AG04450 (cell line): ENCODE data around the gene PSMA4. TPM values are rescaled to one million over a fixed set of nuclear protein-coding genes. Genes with fewer than 3 reads are reported as not detected.

Experiments used
- CTCF ChIA-PET: fragments of 300-600, 350-600 bp; formaldehyde crosslinking; extraction: SDS; loops from one replicate; lab custom pipeline; 2022; ENCODE audit warnings: antibody characterized with exemption, inconsistent platforms; lab: Charles Lee
- POLR2A ChIA-PET: fragments of 350-600 bp; formaldehyde crosslinking; extraction: SDS; loops from one replicate; lab custom pipeline; 2021; ENCODE audit warnings: antibody characterized with exemption, inconsistent platforms; lab: Yijun Ruan, JAX
- DNase-seq: peaks from one replicate; pipeline ENCODE4 v3.0.0-alpha.2; 2011; ENCODE audit warnings: low read depth, low spot score
- H3K27ac ChIP-seq: one replicate; pipeline ENCODE4 v1.5.1; 2012; ENCODE audit warnings: low read depth, low read length, control low read depth
- H3K27me3 ChIP-seq: one replicate; pipeline ENCODE4 v1.6.0; 2012; ENCODE audit warnings: low read length; ENCODE audit not compliant: control insufficient read depth, insufficient read depth
- H3K4me3 ChIP-seq: 2 replicates; pipeline ENCODE4 v1.5.1; 2011; ENCODE audit warnings: mild to moderate bottlenecking, low read depth, low read length, control low read depth
- H3K9me3 ChIP-seq: 2 replicates; pipeline ENCODE4 v1.5.1; 2012; ENCODE audit warnings: low read length; ENCODE audit not compliant: control insufficient read depth, insufficient read depth
- polyA plus RNA-seq: library from polyadenylated mRNA; depleted of rRNA; stranded (reverse); fragments of >200 nt; gene quantifications from 2 replicates; pipeline ENCODE4 v1.2.3, GENCODE V29; 2011
- TF ChIP-seq, protein P1 (sequence below): IDR thresholded peaks from 2 replicates; pipeline ENCODE4 v1.5.1; 2011; ENCODE audit warnings: low read depth, low read length, control low read depth, inconsistent platforms

The PSMA4 gene
- polyA plus RNA-seq, 1 experiment: 395 TPM

DNA sequence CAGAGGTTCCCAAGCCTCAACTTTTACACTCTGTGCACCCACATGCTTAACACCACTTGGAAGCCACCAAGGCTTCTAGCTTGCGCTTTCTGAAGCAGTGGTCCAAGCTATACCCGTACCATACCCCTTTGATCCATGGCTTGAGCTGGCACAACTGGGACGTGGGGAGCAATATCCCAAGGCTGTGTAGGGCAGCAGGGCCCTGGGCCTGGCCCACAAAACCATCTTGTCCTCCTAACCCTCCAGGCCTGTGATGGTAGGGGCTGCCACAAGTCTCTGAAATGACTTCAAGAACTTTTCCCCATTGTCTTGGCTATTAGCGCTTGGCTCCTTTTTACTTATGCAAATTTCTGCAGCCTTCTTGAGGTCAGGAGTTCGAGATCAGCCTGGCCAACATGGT is 16.0 kb upstream of the PSMA4 start:
- no peak for DNase-seq
- Histone ChIP-seq H3K27me3 (no peaks in the 10 kb centered on the region), H3K27ac (no peak overlapping the region), H3K9me3 (no peaks in the 10 kb centered on the region; the same call in 1 of the 2 replicates), H3K4me3 (no peak overlapping the region)
- TF ChIP-seq, protein P1, sequence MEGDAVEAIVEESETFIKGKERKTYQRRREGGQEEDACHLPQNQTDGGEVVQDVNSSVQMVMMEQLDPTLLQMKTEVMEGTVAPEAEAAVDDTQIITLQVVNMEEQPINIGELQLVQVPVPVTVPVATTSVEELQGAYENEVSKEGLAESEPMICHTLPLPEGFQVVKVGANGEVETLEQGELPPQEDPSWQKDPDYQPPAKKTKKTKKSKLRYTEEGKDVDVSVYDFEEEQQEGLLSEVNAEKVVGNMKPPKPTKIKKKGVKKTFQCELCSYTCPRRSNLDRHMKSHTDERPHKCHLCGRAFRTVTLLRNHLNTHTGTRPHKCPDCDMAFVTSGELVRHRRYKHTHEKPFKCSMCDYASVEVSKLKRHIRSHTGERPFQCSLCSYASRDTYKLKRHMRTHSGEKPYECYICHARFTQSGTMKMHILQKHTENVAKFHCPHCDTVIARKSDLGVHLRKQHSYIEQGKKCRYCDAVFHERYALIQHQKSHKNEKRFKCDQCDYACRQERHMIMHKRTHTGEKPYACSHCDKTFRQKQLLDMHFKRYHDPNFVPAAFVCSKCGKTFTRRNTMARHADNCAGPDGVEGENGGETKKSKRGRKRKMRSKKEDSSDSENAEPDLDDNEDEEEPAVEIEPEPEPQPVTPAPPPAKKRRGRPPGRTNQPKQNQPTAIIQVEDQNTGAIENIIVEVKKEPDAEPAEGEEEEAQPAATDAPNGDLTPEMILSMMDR: no peak
- CTCF ChIA-PET: no interaction called here
- POLR2A ChIA-PET: no interaction called here

DNA sequence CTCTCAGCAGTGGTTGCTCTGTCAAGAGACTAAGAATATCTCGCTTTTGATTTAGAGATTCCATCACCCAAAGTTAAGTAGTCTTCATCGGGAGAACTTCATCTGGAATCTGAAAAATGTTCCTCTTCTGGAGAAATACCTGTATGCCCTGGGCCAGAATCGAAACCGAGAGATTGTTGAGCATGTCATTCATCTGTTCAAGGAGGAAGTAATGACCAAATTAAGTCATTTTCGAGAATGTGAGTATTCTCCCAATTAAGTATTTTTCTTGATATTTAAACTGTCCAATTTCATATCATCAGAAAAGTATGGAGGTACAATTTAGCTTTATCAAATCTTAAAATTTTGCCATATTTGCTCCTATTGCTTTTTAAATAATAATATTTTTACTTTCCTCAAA is 12.9 kb upstream of the PSMA4 start:
- POLR2A ChIA-PET: no interaction called here
- Histone ChIP-seq H3K9me3 (no peaks in the 10 kb centered on the region; the same call in 1 of the 2 replicates), H3K27me3 (no peaks in the 10 kb centered on the region), H3K27ac (no peak overlapping the region), H3K4me3 (no peak overlapping the region)
- CTCF ChIA-PET: no interaction called here
- TF ChIP-seq, protein P1: no peak
- DNase-seq: no peak

DNA sequence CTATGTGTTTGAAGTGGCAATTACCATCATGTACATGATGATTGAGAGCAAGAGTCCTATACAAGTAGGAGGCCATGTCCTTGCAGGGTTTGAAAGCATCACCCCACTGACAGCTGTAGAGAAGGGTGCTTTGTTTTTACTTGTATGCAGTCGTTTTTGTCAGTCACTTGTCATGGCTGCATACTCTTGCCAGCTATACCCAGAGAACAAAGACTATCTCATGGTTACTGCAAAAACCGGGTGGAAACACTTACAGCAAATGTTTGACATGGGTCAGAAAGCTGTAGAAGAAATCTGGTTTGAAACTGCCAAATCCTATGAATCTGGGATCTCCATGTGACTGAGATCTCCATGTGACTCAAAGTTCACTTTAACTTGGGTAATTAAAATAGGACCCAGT is 6.9 kb upstream of the PSMA4 start:
- no peak for DNase-seq
- Histone ChIP-seq H3K27me3 (no peaks in the 10 kb centered on the region), H3K9me3 (no peaks in the 10 kb centered on the region), H3K27ac (no peak overlapping the region), H3K4me3 (no peak overlapping the region)
- ChIA-PET POLR2A (no interaction called here), CTCF (interaction anchor here (0.6 kb wide), 2 partner anchors 141 to 293 kb away, joined by 5 to 8 read pairs; no protein-coding TSS in a partner anchor)
- TF ChIP-seq, protein P1: no peak

DNA sequence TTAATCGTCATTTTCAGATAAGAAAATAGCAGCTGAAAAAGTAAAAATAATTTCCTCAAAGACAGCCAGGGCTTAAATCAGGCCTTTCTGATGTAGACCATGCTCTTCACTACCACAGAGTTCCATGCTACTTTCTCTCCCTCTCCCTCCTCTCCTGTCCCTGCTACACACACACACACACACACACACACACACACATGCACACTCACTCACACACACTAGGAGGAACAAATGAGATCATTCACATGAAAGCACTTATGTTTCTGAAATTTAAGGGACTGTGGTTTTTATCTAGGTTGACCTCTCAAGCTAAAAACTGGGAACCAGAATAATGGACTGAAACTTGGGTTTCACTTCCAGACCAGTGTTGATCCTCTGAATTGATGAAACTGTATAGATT is 4.1 kb upstream of the PSMA4 start:
- H3K4me3 ChIP-seq: no peak overlapping the region
- ChIA-PET CTCF (no interaction called here), POLR2A (no interaction called here)
- no peaks in the 10 kb centered on the region for H3K27me3 ChIP-seq
- no peak overlapping the region for H3K27ac ChIP-seq
- TF ChIP-seq, protein P1: no peak
- no peaks in the 10 kb centered on the region; the same call in 1 of the 2 replicates for H3K9me3 ChIP-seq
- no peak for DNase-seq

DNA sequence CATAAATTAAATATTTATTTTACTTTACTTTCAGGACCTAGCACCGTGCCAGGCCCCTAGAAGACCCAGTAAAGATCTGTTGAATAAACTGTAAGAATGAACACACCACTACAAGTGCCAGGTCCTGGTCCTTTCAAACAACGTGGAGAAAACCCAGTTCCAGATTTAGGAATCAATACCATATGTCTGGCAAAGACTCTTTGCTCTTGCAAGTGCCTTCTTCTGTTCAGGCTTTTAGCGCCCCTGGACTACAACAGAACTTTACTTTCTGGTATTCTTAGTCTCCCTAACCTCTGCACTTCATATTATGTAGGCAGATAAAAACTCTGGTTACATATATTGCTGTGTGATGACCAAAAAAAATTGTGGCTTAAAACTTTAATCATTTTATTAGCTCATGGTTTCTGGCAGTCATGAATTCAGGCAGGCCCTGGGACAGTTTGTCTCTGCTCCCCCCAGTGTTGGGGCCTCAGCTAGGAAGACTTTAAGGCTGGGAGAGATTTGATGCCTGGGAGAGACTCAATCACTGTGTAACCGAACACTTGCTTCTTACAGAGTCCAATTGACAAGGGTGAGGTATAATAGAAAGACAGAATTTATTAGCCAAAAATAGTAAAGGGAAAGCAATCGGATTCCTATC is 2.9 kb upstream of the PSMA4 start:
- Histone ChIP-seq H3K27me3 (no peaks in the 10 kb centered on the region), H3K4me3 (no peak overlapping the region), H3K27ac (no peak overlapping the region), H3K9me3 (no peaks in the 10 kb centered on the region; the same call in 1 of the 2 replicates)
- ChIA-PET POLR2A (no interaction called here), CTCF (interaction anchor here (0.6 kb wide), 1 partner anchor 314 kb away, joined by 5 read pairs; no protein-coding TSS in a partner anchor)
- DNase-seq: no peak
- TF ChIP-seq, protein P1: no peak
